ENCODE measurements around the gene DEGS2.

- TF ChIP-seq CTCF (IDR thresholded peaks at IDR 0.05) (no peak), POLR2A (IDR thresholded peaks at IDR 0.05) (no peak)
Measured at GRCh38 chr14:100156776-100157175, 2.7 kb downstream of the DEGS2 start.
